Right renal cortex interstitium (tissue), 3 donors: ENCODE results near the gene ZNF333. TPM values are rescaled to one million over a fixed set of nuclear protein-coding genes. Genes with fewer than 3 reads are reported as not detected.
"Not testable (repeated sequence)": the region's sequence is repeated elsewhere in the genome, so short reads cannot be mapped to it uniquely, and the experiment has no call there.

ENCODE experiments used
- DNase-seq, 3 donors: peaks; one replicate each; pipeline ENCODE4 v3.0.0-alpha.2; 2013; ENCODE audit warnings: low read depth in 3 of 3, low spot score in 2 of 3
- polyA plus RNA-seq, 3 donors: library from polyadenylated mRNA; unstranded; fragments of 120-200 nt; gene quantifications; one replicate each; pipeline ENCODE4 v1.2.1, GENCODE V29; 2013; ENCODE audit not compliant: insufficient read length in 3 of 3

The ZNF333 gene
- polyA plus RNA-seq, 3 donors, result 14.3 to 16.6 (median 16.1) TPM

DNA sequence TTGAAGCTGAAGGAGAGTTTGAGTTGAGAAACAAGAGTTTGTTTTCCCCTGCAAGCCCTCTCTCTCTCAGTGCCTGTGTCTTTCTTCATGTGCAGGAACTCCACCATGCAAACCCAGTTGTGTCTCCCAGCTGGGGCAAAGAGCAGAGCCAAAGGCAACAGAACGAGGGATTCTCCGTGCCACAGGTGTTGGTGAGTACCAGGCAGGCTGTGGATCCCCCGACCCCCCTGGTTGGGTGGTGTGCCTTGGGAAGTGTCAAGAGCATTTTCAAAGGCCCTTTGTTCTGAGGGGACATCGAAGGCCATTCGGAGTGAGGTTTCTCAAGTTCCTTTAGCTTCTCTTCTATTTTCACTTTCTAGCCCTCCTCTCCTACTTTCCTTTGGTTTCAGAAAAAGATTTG lies 5.6 kb downstream of the ZNF333 start:
- DNase-seq, result no peak

DNA sequence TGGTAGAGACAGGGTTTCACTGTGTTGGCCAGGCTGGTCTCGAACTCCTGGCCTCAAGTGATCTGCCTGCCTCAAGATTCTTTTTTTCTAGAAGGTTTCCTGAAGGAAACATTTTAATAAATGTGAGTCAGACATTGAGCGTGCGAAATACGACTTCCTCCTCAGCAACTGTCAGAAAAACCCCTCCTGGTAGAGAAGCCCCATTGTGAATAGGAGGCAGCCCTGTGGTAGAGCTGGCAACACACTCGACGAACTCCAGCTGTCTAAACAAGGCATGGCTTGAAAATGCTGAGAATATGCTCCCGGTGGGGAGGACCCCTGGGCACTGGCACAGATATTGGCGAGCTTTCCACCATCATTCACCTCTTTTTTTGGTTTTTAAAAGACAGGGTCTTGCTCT lies 9.8 kb downstream of the ZNF333 start:
- DNase-seq, result no peak

- no peak for DNase-seq
Measured at GRCh38 chr19:14700711-14701375, 11.0 kb downstream of the ZNF333 start.

- no peak for DNase-seq
Measured at GRCh38 chr19:14703833-14704232, 14.0 kb downstream of the ZNF333 start.

DNA sequence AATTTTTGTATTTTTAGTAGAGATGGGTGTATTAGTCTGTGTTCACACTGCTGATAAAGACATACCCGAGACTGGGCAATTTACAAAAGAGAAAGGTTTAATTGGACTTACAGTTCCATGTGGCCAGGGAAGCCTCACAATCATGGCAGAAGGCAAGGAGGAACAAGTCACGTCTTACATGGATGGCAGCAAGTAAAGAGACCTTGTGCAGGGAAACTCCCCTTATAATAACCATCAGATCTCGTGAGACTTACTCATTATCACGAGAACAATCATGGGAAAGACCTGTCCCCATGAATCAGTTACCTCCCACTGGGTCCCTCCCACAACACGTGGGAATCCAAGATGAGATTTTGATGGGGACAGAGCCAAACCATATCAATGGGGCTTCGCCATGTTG lies 14.6 kb downstream of the ZNF333 start:
- DNase-seq, result no peak

DNA sequence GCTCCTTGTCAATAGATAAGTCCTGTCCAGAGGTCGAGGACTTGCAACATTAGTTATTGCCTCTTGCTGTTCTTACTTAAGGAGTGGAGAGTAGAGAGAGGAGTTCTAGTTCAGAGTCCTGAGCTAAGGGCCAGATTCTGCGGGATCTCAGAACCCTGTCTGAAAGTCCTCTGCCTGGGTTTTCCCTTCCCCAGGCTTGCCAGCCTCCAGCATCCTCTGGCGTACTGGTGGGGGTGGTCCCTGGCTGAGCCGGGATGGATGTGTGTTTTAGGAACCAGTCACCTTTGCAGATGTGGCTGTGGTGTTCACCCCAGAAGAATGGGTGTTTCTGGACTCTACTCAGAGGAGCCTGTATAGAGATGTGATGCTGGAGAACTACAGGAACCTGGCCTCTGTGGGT lies 26.0 kb downstream of the ZNF333 start:
- DNase-seq, result no peak

- DNase-seq, result no peak
Measured at GRCh38 chr19:14718522-14719116, 28.8 kb downstream of the ZNF333 start.

DNA sequence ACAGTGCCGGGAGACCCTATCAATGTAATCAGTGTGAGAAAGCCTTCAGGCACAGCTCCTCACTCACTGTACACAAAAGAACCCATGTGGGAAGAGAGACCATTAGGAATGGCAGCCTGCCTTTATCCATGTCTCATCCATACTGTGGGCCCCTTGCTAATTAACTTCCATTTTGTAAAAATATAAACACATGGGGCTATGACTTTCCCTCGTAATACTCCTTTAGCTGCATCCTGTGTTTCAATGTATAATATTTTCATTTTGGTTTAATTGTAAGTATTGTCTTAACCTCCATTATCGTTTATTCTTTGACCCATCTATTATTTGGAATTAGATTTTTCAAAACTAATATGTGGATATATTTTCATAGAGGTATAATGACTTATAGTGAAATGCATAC lies 29.3 kb downstream of the ZNF333 start:
- no peak for DNase-seq

DNA sequence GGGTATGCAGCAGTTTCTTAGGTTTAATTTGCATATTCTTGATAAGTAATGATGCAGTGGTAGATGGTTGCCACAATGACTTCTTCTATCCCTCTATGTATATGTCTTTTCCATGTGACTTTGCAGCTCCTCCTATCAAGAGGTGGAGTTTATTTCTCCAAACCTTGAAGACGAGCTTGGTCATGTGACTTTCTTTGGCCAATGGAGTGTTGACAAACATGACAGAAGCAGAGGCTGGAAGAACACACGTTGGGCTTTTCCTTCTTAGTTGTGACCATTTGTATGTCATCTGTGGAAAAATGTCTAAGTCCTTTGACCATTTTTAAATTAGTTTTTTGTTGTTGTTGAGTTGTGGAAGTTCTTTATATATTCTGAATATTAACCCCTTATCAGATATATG lies 32.3 kb downstream of the ZNF333 start:
- no peak for DNase-seq

DNA sequence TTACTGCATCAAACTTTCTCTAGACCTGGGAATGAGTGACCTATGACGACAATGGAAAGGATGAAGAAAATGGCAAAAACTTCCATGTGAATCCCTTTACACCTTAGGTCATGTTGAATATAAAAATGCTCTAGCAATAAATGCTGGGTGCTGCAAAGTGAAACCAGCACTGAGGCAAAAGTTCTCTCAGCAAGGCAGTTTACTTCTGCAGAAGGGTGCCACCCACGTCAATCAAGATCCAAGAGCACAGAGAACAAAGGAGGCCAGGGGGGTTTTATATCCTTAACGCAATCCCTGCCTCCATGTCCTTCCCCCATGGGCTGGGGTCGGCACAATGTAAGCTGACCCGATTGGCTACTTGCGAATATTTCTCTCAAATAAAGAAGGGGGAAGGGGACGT lies 38.7 kb downstream of the ZNF333 start:
- DNase-seq, result no peak

- no peak for DNase-seq
Measured at GRCh38 chr19:14731200-14731599, 41.4 kb downstream of the ZNF333 start.

- DNase-seq, result no peak
Measured at GRCh38 chr19:14732510-14732909, 42.7 kb downstream of the ZNF333 start.

- DNase-seq, result no peak
Measured at GRCh38 chr19:14733574-14733973, 43.7 kb downstream of the ZNF333 start.

- no peak for DNase-seq
Measured at GRCh38 chr19:14735915-14736314, 46.1 kb downstream of the ZNF333 start.

DNA sequence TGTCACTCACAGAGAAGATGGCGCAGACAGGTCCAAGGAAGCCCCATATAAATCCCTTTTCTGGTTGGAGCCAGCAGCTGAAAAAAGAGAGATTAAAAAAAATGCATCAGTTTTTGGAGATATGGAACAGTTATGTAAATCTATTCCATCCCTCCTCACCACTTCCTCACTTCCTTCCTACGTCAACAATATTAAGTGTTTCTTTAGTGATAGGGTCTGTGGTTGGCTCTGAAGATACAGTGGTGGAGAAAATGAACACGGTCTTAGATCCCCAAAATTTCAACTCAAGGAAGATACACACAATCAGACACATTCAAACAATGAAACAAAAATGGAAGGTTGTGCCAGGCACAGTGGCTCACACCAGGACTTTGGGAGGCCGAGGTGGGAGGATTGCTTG lies 57.0 kb downstream of the ZNF333 start:
- no peak for DNase-seq

GRCh38 chr19:14748601-14749000 lies 58.8 kb downstream of the ZNF333 start:
- no peak for DNase-seq

DNA sequence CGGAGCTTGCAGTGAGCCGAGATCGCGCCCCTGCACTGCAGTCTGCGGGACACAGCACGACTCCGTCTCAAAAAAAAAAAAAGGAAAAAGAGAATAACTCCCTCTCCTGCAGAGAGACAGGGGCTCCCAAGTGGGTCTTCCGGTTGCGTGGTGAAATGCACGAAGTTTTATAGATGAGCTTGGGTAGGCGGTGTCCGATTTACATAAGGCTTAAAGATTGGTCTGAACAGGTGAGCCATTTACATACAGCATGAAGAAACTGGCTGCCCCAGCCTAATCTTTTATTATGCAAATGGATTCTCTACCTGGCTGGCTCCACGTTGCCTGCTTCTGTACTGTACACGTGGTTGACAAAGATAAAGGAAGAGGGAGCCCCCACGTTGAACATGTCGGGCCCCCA lies 69.0 kb downstream of the ZNF333 start:
- no peak for DNase-seq

- DNase-seq, result no peak
Measured at GRCh38 chr19:14761607-14762006, 71.8 kb downstream of the ZNF333 start.

- DNase-seq, result no peak
Measured at GRCh38 chr19:14762111-14762510, 72.3 kb downstream of the ZNF333 start.

DNA sequence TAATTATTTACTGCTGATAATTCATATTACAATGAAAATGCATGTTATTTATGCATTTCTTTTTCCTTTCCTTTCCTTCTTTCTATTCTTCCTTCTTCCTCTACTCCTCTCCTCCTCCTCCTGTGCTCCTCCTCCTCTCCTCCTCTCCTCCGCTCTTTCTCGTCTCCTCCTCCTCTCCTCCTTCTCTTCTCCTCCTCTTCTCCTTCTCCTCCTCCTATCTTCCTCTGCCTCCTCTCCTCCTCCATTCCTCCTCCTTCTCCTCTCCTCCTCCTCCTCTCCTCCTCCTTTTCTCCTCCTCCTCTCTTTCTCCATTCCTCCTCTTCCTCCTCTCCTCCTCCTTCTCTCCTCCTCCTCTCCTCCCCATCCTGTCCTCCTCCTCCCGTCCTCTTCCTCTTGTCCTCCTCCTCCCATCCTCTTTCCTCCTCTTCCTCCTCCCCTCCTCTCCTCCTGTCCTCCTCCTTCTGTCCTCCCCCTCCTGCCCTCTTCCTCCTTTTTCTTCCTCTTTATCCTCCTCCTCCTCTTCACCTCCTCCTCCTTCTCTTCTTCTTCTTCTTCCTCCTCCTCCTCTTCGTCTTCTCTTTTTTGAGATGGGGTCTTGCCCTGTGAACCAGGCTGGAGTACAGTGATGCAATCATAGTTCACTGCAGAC lies 73.8 kb downstream of the ZNF333 start:
- DNase-seq, result no peak

DNA sequence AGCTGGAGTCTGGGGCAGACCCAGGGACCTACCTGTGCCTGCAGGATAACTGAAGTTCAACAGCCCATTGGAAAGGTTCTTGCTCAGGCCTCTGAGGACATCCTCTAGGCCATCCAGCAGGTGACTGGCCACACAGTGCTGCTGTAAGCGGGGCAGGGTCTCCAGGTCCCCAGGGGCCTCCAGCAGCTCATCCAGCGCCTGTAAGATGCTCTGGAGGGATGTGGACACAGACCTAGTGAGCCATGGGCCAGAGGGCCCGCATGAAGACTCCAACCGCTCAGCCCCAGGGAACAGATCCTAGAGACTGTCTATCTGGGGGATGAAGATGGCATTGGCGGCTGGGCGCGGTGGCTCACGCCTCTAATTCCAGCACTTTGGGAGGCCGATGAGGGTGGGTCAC lies 74.6 kb downstream of the ZNF333 start:
- no peak for DNase-seq

- not testable (repeated sequence) for DNase-seq
Measured at GRCh38 chr19:14765403-14765802, 75.6 kb downstream of the ZNF333 start.
